ENCODE results near the gene TMEM184A.
A peak's percentile ranks its signal among the peaks of the same experiment; 100 is the strongest.
"Not testable (repeated sequence)": the region's sequence is repeated elsewhere in the genome, so short reads cannot be mapped to it uniquely, and the experiment has no call there.

Gene TMEM184A

DNA sequence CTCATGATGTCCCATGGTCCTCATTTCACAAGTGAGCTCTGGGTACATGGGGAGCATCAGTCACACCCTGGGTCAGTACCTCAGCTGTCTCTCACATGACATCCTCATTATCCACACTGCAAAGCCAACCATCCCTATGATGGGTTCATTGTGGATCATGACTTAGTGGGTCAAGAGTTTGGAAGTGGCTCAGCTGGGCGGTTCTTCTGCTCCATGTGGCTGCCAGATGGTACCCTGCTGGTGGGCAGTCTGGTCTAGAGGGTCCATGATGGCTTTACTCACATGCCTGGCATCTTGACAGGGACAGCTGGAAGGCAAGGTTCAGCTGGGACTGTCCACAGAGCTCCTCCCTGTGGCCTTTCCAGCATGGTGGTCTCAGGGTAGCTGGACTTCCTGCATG is 33.0 kb upstream of the TMEM184A start:
- no peak for DNase-seq

DNA sequence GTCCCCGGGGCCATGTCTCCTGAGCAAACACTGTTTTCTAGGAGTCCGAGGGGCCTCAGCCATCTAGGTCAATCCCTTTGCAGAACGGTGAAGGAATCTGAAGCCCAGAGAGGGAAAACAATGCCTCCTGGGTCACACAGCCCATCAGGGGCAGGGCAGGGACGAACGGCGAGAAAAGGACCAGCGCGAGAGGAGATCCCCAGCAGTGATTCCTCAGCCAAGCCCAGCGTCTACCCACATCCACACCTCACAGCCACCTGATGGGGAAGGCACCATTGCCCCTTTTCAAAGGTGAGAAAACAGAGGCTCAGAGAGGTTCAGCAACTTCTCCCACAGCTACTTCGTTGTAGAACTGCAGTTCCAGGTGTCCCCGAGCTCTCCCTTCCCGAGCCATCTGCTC is 31.7 kb upstream of the TMEM184A start:
- no peak for DNase-seq

GRCh38 chr7:1586827-1587705 is 31.1 kb upstream of the TMEM184A start:
- DNase-seq = no peak

DNA sequence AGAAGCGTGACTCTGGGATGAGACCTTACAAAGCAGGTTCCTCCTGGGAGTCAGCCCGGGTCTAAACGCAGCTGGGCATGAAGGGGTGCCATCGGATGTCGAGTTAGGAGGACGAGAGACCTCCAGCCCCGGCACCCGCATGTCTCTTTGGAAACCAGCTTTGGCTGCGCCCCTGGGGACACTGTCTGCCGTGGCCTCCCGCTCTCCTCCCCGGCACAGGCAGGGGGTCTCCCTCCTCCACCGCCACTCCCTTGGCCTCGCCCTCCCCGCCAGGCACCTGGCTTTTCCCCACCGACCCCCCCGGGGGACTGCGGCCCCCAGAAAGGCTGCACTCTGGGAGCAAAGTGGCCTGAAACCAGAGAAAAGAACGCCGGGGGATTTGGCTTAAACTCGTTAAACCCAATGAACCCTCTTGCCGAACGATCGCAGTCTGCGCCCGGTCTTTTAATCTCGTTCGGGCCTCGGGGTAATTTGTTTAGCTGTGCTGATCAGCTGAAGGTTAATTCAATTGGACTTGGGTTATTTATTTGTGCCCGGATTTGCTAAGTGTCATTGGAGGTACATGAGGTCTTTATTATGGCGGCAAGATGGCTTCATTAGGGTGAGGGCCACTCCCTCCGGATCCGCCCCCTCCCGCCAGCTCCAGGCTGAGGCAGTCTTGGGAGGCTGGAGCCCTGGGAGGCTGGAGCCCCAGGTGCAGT is 30.3 kb upstream of the TMEM184A start:
- no peak for DNase-seq

DNA sequence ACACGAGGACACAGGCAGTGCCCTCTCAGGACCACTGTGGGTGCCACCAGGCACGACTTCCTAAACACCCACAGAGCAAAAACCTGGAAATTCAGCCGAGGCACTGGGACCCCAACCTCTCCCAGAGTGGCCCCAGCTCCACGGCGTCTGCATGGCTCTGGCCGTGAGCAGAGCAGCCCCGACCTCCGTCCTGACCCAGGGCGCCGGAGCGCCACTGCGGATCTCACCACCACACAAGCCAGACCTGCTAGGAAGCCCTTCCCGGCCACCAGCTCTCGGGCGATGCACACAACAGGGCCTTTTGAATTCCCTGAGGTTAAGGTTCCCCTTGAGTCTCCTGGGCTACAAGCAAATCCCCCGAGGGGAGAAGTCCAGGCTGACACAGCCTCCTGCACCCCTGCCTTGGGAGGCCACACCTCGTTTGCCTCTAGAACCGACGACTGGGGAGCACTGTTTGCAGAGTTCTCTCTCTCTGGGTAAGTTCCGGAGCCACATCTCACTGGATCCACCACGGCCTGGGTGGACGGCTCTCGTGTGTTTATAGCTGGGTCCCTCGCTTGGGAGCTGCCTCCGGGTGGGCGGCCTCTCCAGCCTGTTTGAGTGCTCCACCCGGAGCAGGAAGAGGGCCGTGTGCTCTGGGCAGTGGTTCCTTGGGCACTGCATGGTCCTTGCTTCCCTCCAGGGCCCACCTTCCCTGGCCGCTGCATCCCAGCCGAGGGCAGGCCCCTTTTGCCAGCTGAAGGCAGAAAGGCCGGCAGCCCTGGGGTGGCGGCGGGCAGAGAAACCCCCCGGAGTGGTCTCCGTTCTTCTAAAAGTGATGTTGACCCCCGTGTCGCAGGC is 29.4 kb upstream of the TMEM184A start:
- DNase-seq = no peak

DNA sequence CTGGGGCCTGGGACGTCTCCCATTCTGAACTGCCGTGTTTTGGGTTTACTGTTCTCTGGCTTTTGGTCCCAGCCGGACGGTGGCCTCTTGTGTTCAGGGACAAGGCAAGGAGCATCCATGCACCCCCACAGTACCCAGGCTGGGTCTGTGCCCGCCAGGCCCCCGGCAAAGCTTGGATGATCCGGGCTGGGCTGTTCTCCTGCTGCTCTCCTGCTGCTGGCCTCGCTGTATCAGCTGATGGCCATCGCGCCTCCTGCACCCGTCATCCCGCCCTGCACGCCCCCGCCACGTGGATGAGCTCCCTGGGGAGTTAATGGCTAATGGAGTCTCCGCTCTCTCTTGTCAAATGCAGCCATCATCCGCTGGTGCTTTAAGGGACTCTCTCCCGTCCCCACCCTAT is 28.7 kb upstream of the TMEM184A start:
- DNase-seq = no peak

- DNase-seq = not testable (repeated sequence)
Observed at GRCh38 chr7:1583241-1583930, 27.4 kb upstream of the TMEM184A start.

GRCh38 chr7:1580422-1581030 is 24.5 kb upstream of the TMEM184A start:
- no peak for DNase-seq

- DNase-seq = peak; percentile 80
Observed at GRCh38 chr7:1579481-1580421, 23.7 kb upstream of the TMEM184A start.

DNA sequence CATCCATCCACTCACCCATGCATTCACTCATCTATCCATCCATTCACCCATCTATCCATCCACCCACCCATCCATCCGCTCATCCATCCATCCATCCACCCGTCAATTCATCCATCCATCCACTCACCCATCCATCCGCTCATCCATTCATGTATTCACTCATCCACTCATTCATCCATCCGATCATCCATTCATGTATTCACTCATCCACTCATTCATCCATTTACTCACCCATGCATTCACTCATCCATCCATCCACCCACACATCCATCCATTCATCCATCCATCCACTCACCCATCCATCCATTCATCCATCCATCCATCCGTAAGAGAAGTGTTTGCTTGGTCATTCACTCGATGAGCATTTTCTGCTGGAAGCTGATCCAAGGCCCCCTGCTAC is 22.5 kb upstream of the TMEM184A start:
- no peak for DNase-seq

DNA sequence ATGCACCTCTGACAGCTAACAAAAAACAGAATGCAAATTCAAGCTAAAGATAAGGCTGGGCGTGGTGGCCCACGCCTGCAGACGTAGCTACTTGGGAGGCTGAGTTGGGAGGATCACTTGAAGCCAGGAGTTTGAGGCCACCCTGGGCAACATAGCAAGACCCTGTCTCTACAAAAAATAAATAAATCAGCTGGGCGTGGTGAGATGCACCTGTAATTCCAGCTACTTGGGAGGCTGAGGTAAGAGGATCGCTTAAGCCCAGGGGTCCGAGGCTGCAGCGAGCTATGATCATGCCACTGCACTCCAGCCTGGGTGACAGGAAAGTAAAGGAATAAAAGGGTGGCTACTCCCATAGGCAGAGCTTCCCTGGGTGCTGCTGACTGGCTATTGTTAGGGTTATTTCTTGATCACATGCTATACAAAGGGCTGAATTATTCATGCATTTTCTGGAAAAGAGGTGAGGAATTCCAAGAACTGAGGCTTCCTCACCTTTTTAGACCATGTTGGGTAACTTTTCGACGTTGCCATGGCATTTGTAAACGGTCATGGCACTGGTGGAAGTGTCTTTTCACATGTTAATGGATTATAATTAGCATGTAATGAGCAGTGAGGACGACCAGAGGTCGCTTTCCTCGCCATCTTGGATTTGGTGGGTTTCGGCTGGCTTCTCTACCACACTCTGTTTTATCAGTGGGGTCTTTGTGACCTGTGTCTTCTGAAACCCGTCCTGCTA is 20.7 kb upstream of the TMEM184A start:
- no peak for DNase-seq

DNA sequence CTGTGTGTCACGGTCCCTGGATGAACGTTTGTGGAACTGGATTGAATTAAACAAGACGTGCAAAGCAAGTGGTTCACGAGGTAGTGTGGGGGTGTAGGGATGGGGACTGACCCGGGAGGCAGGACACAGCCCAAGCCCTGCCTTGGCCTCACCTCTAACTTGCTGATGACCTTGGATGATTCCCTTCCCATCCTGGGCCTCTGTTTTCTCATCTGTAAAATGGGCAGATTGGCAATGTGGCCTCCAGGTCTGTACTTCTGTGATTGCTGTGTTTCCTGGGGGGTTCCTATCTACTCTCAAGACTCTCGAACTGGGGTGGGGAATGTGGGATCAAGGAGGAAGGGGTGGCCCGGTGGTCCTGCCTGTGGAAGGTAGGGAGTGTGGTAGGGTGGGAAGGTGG is 19.8 kb upstream of the TMEM184A start:
- DNase-seq = no peak

DNA sequence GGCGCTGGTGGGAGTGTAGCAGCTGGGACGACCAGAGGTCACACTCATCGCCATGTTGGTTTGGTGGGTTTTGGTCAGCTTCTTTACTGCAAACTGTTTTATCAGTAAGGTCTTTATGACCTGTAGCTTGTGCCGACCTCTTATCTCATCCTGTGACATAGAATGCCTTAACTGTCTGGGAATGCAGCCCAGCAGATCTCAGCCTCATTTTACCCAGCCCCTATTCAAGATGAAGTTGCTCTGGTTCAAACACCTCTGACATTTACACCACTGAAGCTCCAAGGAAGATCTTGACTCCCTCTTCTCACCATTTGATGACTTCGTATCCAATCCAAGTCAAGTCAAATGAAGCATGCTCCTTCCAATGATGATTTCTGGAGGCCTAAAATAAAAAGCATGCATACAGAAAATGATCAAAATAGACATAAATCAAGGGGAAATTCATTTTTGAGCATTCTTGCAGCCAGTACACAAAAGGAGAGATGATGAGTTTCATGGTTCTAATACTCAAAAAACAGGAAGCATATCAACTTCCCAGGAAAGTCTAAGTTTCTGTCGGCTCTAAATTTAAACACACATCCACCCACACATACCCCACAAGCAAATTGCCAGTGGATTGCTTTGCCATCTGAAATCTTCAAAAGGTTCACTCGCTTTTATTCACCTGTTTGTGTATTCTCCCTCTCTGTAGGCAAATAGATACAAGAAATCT is 16.3 kb upstream of the TMEM184A start:
- DNase-seq = no peak

DNA sequence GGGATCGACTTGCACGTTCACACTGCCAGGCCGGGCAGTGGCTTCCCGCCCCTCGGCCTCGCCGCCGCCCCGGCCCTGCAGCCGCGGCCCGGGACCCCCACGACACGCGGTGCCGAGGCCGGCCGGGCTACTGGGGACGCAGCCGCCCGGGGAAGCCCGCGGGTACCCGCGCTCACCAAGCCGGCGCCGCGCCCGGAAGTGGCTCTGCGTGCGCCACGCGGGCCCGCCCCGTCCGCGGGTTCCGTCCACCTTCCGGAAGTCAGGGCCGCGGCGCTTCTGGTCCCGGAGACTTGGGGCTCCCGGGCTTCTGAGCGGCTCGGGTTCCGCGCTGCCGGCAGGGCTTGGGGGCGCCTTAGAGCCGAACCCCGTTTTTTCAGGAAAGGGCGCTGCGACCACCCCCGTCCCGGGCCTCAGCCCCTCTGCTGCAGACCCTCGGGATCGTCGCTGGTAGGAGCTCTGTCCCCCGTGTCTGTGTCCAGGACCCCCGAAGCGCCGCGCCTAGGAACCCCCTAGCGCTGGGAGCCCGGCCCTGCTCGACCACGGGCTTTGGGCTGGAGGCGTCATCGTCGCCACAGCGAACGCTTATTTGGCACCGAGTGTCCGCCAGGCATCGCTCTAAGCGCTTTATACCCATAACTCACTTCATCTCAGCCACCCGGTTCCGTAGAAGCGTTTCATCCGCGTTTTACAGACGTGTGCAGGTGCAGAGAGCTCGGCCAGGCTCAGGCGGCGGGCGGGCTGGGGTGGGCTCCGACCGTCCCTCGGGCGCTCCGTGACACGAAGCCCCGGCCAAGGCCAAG is 14.0 kb upstream of the TMEM184A start, which contains the start of gene PSMG3:
PSMG3 (minus strand) TSS at position 200 of the 800 bp plus-strand sequence. CDS start 693 bp downstream, outside the sequence.
- DNase-seq = peak; percentile 94

DNA sequence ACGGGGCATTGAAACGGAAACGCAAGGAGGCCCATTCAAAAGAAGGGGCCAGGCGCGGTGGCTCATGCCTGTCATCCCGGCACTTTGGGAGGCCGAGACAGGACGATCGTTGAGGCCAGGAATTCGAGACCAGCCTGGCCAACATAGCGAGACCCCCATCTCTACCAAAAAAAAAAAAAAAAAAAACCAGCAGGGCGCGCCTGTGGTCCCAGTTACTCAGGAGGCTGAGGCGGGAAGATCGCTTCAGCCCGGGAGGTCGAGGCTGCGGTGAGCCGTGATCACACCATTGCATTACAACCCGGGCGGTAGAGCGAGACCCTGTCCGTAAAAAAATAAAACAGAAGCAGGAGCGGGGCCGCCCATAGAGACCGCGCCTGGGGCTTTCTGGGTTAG is 13.4 kb upstream of the TMEM184A start:
- no peak for DNase-seq

- peak; percentile 59 for DNase-seq
Observed at GRCh38 chr7:1569016-1569415, 13.0 kb upstream of the TMEM184A start.

DNA sequence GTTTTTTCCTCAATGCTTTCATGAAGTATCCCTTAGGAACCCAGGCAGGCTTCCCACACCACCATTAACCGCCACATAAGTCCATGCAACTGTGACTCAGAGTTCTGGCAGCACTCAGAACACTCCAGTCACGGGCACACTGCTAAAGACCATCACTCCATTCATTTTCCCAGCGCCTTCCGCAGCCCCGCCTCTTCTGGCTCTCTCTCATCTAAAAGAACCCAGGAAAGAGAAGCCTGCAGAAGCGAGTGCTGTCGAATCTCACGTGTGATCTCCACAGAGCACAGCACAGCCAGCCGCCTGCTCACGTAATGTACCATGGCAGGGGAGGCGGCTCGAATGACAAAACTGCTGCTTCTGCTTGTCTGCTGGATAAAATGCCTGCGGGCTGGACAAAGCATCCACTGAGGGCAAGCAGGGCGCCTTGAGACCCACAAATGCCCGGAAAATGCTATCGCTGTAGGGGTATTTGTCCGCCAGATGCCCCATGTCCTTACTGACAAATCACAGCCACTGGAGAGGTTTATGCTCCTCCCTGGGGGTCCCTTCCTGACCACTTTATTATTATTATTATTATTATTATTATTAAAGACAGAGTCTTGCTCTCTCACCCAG is 12.0 kb upstream of the TMEM184A start:
- no peak for DNase-seq
